Fibroblast of skin of back (primary cell): ENCODE results near the gene TMEM175.

Experiments used
- DNase-seq: peaks from one replicate; pipeline ENCODE4 v3.0.0-alpha.2; 2013

Gene TMEM175

DNA sequence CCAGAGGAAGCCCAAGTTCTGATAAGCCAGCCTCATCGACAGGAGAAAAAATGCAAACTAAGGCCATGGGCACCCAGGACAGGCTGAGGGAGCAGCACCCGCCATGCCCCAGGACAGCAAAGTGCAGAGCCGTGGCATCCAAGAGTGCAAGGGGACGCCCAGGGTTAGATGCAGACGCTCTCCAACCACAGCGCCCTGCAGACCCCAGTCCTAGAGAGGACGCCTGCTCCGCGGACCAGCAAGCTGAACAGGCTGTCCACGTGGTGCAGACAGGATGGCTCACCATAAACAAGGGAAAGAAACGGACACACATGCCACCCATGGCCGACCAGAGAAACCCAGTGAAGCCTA, 32.7 kb upstream of the TMEM175 start:
- no peak for DNase-seq

DNA sequence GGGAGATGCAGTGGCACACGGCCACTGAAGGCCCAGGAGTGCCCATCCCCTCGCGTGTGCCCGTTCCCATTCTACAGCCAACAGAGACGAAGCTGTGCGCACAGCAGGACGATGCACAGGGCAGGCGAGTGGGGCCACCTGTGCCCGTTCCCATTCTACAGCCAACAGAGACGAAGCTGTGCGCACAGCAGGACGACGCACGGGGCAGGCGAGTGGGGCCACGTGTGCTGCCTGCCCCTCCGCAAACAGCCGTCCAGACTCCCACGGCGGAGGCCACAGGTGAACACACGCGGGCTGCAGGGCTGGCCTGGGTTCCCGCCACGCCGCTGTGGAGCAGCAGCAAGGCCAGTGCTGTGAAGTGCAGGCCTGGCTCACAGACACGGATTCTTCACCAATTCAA, 32.2 kb upstream of the TMEM175 start:
- DNase-seq, result no peak

GRCh38 chr4:900721-901120, 31.5 kb upstream of the TMEM175 start:
- DNase-seq, result no peak

- DNase-seq, result no peak
Observed at GRCh38 chr4:901192-901910, 30.9 kb upstream of the TMEM175 start.

DNA sequence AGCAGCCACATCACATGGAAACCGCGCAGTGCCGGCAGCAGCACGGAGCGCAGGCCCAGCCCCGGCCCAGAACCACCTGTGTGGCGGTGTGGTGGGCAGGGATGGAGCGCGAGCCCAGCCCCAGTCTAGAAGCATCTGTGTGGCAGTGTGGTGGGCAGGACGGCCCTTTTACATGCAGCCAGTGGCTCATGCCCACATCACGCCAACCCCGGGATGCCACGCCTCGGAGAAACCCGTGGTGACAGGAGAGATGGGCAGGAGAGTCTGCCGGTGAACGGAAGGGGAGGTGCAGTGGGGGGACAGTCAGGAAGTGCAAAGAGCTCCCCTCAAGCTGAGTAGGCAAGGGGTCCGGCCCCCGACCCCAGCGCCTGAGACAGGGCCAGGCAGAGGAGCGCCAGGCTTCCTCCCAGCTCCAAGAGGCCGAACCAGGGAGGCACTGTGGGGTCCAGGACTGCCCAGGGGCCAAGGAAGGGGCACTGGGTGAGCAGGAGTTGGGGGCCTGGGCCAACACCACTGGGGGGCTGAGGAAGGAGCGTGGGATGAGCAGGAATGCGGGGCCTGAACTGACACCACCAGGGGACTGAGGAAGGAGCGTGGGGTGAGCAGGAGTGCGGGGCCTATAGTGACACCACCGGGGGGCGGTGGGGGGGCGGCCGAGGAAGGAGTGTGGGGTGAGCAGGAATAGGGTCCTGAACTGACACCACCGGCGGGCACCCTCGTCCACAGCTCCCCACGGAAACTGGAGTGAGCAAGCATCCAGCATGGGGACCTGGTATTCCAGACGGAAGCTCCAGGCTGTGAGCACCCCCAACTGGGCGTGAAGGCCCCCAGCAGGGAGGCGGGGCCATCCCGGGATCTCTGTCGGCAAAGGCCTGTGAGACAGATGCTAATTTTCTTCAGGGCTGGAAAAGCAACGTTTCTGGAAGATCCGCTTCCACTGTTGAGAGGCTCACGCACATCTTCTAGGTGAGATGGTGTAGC, 28.9 kb upstream of the TMEM175 start:
- DNase-seq, result no peak

- DNase-seq, result no peak
Observed at GRCh38 chr4:905485-906338, 26.5 kb upstream of the TMEM175 start.

- no peak for DNase-seq
Observed at GRCh38 chr4:906339-907102, 25.7 kb upstream of the TMEM175 start.

GRCh38 chr4:907103-907400, 25.2 kb upstream of the TMEM175 start:
- DNase-seq, result no peak

DNA sequence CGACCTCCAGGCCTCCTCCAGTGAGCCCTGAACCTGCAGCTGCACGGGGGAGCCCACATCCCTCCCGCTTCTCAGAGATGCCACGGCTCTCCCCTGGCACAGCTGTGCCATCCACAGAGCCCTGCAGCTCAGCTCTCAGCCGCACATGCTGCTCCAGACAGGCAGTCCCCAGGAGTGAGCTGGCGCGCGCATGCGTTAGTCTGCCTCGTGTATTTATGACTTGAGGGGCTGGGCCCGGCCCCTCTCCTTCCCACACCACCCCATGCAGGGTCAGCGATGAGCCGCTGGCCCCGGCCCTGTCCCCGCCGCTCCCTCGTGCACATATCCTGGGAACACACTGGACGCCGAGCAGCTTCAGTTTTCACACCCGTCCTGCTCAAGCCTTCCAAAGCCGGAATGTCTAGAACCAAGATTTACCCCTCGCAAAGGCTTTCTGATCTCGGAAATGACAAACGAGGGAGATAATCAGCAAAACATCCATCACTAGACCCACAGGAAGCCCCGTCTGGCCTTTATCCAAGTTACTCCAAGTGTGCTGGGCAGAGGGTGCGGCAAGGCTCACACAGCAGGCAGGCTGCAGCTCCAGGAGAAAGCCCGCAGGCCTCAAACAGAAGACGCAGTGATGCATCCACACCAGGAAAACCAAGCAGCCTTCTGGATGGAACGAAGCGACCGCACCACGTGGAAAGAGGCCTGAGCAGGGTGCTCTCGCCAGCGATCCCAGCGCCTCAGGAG, 24.4 kb upstream of the TMEM175 start:
- peak; percentile 40 for DNase-seq

DNA sequence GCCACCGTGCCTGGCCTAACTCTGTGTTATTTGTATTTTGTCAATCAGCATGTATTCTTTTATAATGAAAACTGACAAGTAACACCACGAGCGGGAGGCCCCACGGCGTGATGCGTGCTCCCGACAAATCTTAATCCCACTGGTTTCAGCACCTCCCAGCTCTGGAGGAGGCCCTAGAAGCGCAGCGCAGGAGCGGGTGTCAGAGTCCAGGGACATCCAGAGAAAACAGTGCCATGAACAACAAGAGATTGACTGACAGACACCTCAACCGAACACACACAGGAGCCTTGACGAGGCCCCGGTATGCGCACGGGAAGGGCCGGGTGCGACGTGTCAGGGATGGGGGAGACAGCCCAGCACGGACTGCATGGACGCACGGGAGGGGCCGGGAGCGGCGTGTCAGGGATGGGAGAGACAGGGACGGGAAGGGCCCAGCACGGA, 23.1 kb upstream of the TMEM175 start:
- DNase-seq, result no peak

DNA sequence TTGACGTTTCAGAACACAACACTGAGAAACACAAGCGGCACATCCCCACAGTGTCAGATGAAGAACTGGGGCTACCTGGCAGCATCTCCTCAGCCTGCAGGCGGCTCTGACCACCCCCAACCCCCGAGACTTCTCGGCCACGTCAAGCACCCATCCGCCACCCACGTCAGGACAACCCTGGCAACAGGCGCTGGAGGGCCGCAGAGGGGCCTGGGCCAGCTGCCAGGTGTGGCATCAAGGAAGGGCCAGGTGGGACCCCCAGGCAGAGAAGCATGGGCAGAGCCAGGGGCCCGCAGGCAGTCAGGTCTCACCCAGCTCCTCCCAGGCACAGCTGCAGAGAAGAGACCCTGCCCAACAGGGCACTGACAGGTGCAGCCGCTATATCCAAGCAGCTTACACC, 22.4 kb upstream of the TMEM175 start:
- no peak for DNase-seq

DNA sequence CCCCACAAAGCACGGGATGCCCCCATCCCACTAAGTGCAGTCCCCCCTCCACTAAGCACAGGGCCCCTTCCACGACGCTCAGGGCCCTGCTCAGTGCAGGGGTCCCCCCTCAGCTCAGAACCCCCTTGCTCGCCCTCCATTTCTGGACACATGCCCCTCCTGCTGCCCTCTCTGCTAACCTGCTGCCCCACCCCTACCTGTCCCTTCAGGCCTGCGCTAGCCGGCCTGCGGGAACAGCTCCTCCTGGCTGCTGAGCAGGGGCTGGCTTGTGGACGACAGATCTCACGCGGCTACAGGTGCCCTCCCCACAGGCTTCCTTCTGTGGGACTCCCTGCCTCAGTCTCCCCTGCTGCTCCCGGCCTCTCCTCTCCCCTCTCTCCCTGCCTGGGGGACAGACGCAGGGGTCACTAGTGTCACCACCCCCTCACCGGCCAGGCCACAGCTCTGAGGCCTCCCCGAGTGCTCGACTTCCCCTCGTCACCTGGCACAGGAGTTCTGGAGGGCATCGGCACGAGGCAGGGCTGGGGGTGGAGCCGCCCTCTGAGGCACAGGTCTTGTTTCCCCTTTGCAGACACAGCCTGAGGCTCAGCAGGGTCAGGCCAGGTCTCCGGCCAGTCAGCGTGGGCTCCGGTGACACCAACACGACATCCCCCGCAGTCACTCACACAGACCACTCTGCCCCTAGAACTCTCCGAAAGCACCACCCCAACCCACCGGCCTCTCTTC, 21.7 kb upstream of the TMEM175 start:
- no peak for DNase-seq

GRCh38 chr4:911221-911751, 21.0 kb upstream of the TMEM175 start:
- DNase-seq, result no peak

GRCh38 chr4:911871-912490, 20.3 kb upstream of the TMEM175 start:
- no peak for DNase-seq

DNA sequence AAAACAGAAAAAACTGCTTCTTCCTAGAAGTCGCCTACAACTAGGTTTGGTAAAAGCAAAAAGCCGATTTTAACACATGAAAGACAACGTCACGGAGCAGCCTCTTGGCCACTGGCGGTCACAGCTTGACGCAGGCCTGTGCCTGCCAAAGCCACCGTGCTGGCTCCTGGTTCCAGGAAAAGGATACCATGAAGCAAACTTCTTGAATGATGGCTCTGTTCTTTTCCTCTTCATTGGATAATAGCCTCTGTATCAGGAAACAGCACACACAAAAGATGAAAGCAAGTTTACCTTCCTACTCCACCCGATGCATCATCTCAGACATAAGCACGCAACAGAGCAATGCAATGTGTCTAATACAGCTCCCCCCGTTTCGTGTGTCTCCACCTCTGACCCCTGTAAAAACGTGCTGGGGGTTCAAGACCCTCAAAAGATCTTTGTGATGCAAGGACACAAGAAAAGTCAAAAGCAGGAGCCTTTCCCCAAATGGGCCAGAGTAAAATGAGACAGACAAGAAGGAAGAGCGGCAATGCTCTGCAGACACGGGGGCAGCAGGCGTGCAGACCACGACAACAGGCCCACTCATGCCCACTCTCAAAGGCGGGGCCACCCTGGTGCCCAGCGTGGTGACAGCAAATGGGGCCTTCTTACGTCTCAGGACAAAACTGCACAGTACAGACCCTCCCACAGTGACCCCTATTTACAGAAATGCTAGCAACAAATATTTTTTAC, 19.5 kb upstream of the TMEM175 start:
- no peak for DNase-seq

- no peak for DNase-seq
Observed at GRCh38 chr4:913280-913618, 19.0 kb upstream of the TMEM175 start.

DNA sequence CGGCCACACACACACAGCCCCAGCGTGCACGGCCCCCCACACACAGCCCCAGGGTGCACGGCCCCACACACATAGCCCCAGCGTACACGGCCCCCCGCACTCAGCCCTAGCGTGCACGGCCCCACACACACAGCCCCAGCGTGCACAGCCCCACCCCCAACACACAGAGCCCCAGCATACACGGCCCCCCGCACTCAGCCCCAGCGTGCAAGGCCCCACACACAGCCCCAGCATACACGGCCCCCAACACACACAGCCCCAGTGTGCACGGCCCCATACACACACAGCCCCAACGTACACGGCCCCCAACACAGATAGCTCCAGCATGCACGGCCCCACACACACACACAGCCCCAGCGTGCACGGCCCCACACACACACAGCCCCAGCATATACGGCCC, 17.7 kb upstream of the TMEM175 start:
- DNase-seq, result no peak

DNA sequence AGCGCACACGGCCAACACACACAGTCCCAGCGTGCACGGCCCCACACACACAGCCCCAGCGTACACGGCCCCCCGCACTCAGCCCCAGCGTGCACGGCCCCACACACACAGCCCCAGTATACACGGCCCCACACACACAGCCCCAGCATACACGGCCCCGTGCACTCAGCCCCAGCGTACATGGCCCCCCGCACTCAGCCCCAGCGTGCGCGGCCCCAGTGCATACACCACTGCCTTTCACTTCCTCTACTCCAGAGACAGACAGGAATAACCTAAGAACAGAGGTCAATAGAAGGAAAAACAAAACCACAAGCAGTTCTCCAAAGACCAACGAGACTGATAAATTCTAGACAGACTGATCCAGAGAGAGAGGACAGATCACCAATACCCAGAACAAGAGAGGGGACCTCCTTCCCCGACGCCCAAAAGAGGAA, 17.2 kb upstream of the TMEM175 start:
- DNase-seq, result no peak

DNA sequence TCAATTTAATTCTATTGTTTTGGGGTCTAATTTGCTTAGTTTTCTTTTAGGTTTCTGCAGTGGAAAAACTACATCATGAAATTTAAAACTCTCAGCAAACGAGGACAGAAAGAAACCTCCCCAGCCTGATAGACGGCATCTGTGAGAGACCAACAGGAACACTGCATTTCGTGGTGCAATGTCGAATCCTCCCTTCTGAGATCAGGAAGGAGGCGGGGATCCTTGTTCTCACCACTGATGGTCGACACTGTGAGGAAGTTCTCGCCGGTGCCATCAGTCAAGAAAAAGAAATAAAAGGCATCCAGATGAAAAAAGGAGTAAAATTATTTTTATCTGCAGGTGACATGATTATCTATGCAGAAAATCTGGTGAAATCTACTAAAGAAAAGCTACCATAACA, 16.7 kb upstream of the TMEM175 start:
- DNase-seq, result no peak

GRCh38 chr4:917466-917865, 14.8 kb upstream of the TMEM175 start:
- no peak for DNase-seq
